OCI-LY3 (cell line): ENCODE results near the gene NRF1.

Experiments used
- H2AFZ ChIP-seq: fragments of 200-600, 300-600 bp; shearing (Covaris generic); 2 replicates; pipeline ENCODE4 v1.6.0; 2014; ENCODE audit warnings: antibody characterized with exemption, low read depth, low read length
- H3K27ac ChIP-seq: fragments of 200-600, 300-600 bp; sonication (generic); 2 replicates; pipeline ENCODE4 v1.5.1; 2014; ENCODE audit warnings: mild to moderate bottlenecking, low read length, moderate library complexity, mixed read lengths
- H3K27me3 ChIP-seq: fragments of 200-600, 300-600 bp; sonication (generic); 2 replicates; pipeline ENCODE4 v1.6.1; 2014; ENCODE audit warnings: low read depth, low read length, mixed read lengths
- H3K36me3 ChIP-seq: fragments of 200-600, 300-600 bp; sonication (generic); replicated peaks from 2 replicates; pipeline ENCODE3; 2014; ENCODE audit warnings: low read depth, low read length, mixed read lengths
- H3K4me1 ChIP-seq: fragments of 300-600, 200-600 bp; sonication (generic); 2 replicates; pipeline ENCODE4 v1.6.1; 2014; ENCODE audit warnings: low read length, mixed read lengths
- H3K4me2 ChIP-seq: fragments of 200-600, 300-600 bp; sonication (generic); 2 replicates; pipeline ENCODE4 v1.6.1; 2014; ENCODE audit warnings: low read length, mixed read lengths
- H3K4me3 ChIP-seq: fragments of 300-600, 200-600 bp; sonication (generic); 2 replicates; pipeline ENCODE4 v1.5.1; 2014; ENCODE audit warnings: antibody characterized with exemption, mild to moderate bottlenecking, low read length, moderate library complexity
- H3K79me2 ChIP-seq: fragments of 300-600, 200-600 bp; shearing (Covaris generic); 2 replicates; pipeline ENCODE4 v1.6.1; 2014; ENCODE audit warnings: mild to moderate bottlenecking, low read length, mixed read lengths
- H3K9ac ChIP-seq: fragments of 300-600, 200-600 bp; shearing (Covaris generic); 2 replicates; pipeline ENCODE4 v1.6.0; 2014; ENCODE audit warnings: mild to moderate bottlenecking, low read length, moderate library complexity
- H3K9me3 ChIP-seq: fragments of 200-600, 300-600 bp; shearing (Covaris generic); 2 replicates; pipeline ENCODE4 v1.6.1; 2014; ENCODE audit warnings: low read length, mixed read lengths; ENCODE audit not compliant: insufficient read depth
- H4K20me1 ChIP-seq: fragments of 200-600, 300-600 bp; sonication (generic); 2 replicates; pipeline ENCODE4 v1.6.1; 2016; ENCODE audit warnings: low read length, mixed read lengths; ENCODE audit not compliant: insufficient read depth
- CTCF ChIP-seq: fragments of 200-600, 300-600 bp; sonication (generic); IDR thresholded peaks from 2 replicates; pipeline ENCODE4 v1.5.1; 2014; ENCODE audit warnings: antibody characterized with exemption, low read length, low read depth
- EZH2phosphoT487 ChIP-seq: fragments of 200-600 bp; shearing (Covaris generic); IDR thresholded peaks from 2 replicates; pipeline ENCODE4 v1.6.1; 2018; ENCODE audit warnings: antibody characterized with exemption, mixed run types, low read depth

The NRF1 gene

GRCh38 chr7:129786825-129787563 is 175.5 kb downstream of the NRF1 start:
- Histone ChIP-seq H3K79me2 (no peaks in the 10 kb centered on the region), H4K20me1 (no peaks in the 10 kb centered on the region), H3K4me3 (no peak overlapping the region), H3K27me3 (no peaks in the 10 kb centered on the region), H3K36me3 (no peaks in the 10 kb centered on the region), H3K4me1 (no peaks in the 10 kb centered on the region), H3K27ac (no peak overlapping the region), H3K4me2 (no peak overlapping the region), H3K9me3 (no peaks in the 10 kb centered on the region), H3K9ac (no peak overlapping the region), H2AFZ (no peak overlapping the region)
- TF ChIP-seq EZH2phosphoT487 (no peak), CTCF (no peak)

- Histone ChIP-seq H3K4me2 (no peak overlapping the region), H3K4me1 (no peaks in the 10 kb centered on the region), H3K36me3 (no peaks in the 10 kb centered on the region), H3K4me3 (no peak overlapping the region), H3K9me3 (no peaks in the 10 kb centered on the region), H2AFZ (no peak overlapping the region), H3K27ac (no peak overlapping the region), H3K27me3 (no peaks in the 10 kb centered on the region), H4K20me1 (no peaks in the 10 kb centered on the region), H3K9ac (no peak overlapping the region), H3K79me2 (no peaks in the 10 kb centered on the region)
- TF ChIP-seq EZH2phosphoT487: no peak
- no peak for TF ChIP-seq CTCF
Measured at GRCh38 chr7:129789000-129789399, 177.5 kb downstream of the NRF1 start.

DNA sequence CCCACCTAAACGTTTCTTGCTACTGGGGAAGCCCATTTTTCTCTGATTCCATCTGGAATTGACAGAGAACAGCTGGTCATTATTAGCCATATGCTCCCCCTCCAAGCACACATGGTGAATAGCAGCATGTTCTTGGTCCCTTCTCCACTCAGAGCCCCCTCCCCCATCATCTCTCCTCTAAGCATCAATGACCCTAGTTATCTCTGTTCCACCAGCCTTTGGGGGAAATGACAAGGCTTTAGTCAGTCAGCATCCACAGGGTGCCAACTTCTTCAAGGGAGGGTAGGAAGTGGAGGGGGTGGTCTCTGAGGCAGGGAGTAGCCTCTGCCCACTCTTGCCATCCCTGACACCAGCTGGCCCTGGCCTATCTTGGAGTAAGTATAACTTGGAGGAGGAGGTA is 178.1 kb downstream of the NRF1 start:
- H3K27ac ChIP-seq: no peak overlapping the region
- no peak for TF ChIP-seq EZH2phosphoT487
- TF ChIP-seq CTCF: no peak
- H3K9me3 ChIP-seq: no peaks in the 10 kb centered on the region
- H3K4me2 ChIP-seq: no peak overlapping the region
- H2AFZ ChIP-seq: no peak overlapping the region
- no peak overlapping the region for H3K4me3 ChIP-seq
- no peaks in the 10 kb centered on the region for H3K79me2 ChIP-seq
- H3K9ac ChIP-seq: no peak overlapping the region
- no peaks in the 10 kb centered on the region for H3K27me3 ChIP-seq
- no peaks in the 10 kb centered on the region for H4K20me1 ChIP-seq
- H3K36me3 ChIP-seq: no peaks in the 10 kb centered on the region
- no peaks in the 10 kb centered on the region for H3K4me1 ChIP-seq

DNA sequence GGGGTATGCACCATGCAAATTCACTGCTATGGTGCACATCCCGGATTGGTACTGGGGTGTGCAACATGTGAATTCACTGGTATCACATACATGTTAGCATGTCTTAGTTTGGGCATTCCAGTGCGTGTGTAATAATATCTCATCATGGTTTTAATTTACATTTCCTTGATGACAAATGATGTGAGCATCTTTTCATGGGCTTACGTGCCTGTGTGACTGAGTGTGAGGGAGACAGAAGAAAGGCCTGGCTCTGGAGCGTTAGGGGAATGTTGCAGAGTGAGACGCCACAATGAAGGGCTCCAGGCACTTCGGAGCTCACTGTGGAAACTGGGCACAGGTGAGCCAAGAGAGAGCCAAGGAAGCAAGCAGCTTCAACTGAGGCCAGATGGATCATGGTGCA is 178.6 kb downstream of the NRF1 start:
- H3K27me3 ChIP-seq: no peaks in the 10 kb centered on the region

More for the DNA sequence above, 178.6 kb downstream of the NRF1 start:
- Histone ChIP-seq H3K36me3 (no peaks in the 10 kb centered on the region), H4K20me1 (no peaks in the 10 kb centered on the region), H3K27ac (no peak overlapping the region), H2AFZ (no peak overlapping the region), H3K4me1 (no peaks in the 10 kb centered on the region), H3K79me2 (no peaks in the 10 kb centered on the region), H3K4me3 (no peak overlapping the region), H3K9ac (no peak overlapping the region), H3K9me3 (no peaks in the 10 kb centered on the region), H3K4me2 (no peak overlapping the region)
- TF ChIP-seq EZH2phosphoT487 (no peak), CTCF (no peak)
